AG09319 (cell line): ENCODE data around the gene UVRAG.
"Not testable (repeated sequence)": the region's sequence is repeated elsewhere in the genome, so short reads cannot be mapped to it uniquely, and the experiment has no call there.

Experiments used
- DNase-seq: peaks from one replicate; pipeline ENCODE4 v3.0.0-alpha.2; 2010; ENCODE audit warnings: low read depth; ENCODE audit errors: extremely low read depth
- TF ChIP-seq, protein P1 (sequence below): IDR thresholded peaks from 2 replicates; pipeline ENCODE4 v1.5.1; 2011; ENCODE audit warnings: low read depth, mild to moderate bottlenecking, inconsistent platforms, low read length, moderate library complexity

The UVRAG gene

GRCh38 chr11:75845324-75845723, 30.3 kb downstream of the UVRAG start:
- TF ChIP-seq, protein P1, sequence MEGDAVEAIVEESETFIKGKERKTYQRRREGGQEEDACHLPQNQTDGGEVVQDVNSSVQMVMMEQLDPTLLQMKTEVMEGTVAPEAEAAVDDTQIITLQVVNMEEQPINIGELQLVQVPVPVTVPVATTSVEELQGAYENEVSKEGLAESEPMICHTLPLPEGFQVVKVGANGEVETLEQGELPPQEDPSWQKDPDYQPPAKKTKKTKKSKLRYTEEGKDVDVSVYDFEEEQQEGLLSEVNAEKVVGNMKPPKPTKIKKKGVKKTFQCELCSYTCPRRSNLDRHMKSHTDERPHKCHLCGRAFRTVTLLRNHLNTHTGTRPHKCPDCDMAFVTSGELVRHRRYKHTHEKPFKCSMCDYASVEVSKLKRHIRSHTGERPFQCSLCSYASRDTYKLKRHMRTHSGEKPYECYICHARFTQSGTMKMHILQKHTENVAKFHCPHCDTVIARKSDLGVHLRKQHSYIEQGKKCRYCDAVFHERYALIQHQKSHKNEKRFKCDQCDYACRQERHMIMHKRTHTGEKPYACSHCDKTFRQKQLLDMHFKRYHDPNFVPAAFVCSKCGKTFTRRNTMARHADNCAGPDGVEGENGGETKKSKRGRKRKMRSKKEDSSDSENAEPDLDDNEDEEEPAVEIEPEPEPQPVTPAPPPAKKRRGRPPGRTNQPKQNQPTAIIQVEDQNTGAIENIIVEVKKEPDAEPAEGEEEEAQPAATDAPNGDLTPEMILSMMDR: no peak
- DNase-seq: no peak

DNA sequence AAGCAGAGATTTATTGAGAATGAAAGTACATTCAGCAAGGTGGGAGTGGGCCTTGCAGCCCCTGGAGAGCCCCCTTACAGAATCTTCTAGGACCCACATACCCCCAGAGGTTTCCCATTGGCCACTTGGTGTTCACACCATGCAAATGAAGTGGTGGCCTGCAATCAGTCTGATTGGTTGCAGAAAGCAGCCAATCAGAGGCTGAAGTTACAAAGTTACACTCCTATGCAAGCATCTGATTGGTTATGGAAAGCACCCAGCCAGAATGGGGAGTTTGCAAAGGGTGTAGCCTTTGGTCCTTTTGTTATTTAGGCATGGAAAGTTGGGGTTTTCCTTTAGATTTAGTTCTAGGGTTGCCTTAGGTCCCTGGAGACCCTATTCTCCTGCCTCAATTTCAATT, 34.9 kb downstream of the UVRAG start:
- no peak for DNase-seq
- TF ChIP-seq, protein P1: no peak

DNA sequence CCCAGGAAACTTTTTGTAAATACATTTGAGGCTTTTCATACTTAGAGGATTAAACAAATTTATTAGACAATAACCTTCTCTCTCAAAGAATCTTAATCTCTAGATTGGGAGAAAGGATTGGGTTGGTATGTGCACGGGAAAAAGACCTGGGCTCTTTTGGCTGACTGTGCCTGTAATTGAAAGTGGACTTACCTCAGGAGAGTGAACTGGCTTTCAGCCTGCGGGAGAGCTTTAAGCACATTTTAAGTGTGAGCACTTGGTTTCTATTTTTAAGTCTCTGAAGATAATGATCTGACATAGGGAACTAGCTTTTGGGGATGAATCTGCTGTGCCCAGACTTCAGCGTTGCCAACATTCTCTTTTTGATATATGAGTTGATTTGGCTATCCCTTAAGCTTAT, 35.8 kb downstream of the UVRAG start:
- DNase-seq: no peak
- TF ChIP-seq, protein P1: no peak

DNA sequence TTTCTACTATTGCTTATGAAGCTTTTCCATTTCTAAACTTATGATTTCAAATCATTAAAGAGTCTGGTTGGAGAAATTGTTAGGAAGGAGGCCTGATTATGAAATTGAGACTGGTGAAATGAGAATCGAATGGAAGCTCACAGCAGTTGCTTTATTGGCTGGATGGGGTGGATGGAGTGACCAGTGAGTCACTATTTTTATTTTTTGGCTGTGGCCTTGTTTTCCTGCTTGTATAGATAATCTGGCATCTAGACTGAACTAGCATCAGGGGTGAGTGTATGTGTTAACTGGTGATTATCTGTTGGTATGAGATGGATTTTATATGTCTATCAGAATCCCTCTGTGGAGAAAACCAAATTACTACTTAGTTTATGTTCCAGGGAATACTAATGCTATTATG, 36.2 kb downstream of the UVRAG start:
- TF ChIP-seq, protein P1: no peak
- DNase-seq: no peak

GRCh38 chr11:75852406-75853017, 37.5 kb downstream of the UVRAG start:
- no peak for DNase-seq
- TF ChIP-seq, protein P1: no peak

- DNase-seq: not testable (repeated sequence)
These were observed 38.6 kb downstream of the UVRAG start for GRCh38 chr11:75853563-75853962.

DNA sequence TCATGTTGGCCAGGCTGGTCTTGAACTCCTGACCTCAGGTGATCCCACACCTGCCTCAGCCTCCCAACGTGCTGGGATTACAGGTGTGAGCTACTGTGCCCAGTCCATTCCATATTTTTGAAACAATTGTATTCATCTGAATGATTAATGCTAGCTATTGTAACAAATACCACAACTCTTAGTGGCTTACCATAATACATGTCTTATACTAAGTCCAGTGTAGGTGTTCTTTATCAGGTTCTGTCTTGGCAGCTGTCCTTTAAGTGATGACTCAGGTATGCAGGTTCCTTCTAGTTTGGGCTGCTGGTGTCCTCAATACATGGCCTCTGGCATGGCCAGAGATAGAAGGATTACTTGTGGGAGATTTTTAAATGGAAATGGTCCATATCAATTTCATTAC, 39.0 kb downstream of the UVRAG start:
- DNase-seq: no peak
- TF ChIP-seq, protein P1: no peak

DNA sequence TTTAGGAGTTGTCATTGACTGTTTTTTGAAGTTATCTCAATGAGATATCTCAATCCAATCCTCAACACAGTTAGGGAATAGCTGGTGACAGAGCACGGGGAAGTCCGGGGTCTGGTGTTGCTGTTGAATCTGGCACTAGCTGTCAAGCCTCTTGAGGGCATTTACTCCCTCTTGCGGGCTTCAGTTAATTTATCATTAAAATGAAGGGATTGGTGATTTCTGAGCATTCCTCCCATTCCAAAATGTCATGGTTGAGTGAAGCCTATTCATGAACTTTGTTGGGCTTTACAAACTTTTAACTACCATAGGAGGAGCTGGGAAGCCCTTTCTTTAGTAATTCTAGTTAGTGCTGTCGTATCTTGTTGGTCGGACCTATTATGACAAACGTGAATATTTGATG, 40.2 kb downstream of the UVRAG start:
- TF ChIP-seq, protein P1: no peak

More for the DNA sequence above, 40.2 kb downstream of the UVRAG start:
- DNase-seq: no peak
